Activated naive CD4-positive, alpha-beta T cell treated with anti-CD3 and anti-CD28 coated beads, Interleukin-2, amount 10 ng/mL, durations not matched to agents 5 hours and 36 hours (primary cell): ENCODE measurements around the gene MCCC2. TPM values are rescaled to one million over a fixed set of nuclear protein-coding genes. Genes with fewer than 3 reads are reported as not detected.

Experiments
- total RNA-seq, 2 experiments: library from RNA; stranded (reverse); gene quantifications; one replicate each; pipeline ENCODE4 v1.2.3, GENCODE V29; 2021

The MCCC2 gene
- 10 to 100 TPM; 37.5 to 38.8 TPM for total RNA-seq

DNA sequence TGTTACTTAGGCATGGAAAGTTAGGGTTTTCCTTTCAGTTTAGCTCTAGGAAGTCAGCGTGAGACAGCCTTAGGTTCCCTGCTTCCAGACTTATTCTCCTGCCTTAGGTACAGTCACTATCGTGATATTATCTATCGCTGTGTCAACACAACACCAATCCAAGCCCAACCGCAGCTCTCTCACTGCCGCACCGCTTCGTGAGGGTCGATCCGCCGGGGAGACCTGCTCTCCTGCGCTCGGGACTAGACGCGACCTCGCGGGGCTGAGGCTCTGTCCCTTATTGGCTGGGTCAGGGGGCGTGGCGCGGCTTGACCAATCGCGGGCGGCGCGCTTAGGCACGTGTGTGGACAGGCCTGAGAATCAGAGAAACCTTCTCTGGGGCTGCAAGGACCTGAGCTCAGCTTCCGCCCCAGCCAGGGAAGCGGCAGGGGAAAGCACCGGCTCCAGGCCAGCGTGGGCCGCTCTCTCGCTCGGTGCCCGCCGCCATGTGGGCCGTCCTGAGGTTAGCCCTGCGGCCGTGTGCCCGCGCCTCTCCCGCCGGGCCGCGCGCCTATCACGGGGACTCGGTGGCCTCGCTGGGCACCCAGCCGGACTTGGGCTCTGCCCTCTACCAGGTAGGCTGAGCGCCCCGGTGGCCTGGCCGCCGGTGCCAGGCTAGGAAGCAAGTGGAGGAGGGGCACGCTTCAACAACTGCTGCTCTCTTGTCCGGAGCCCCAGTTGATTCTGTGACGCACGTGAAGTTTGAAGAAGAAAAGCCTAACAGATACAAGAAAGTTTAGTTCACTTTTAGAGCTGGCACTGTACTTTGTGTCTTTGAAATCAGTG is at the start of gene MCCC2:
Gene MCCC2 (plus strand): TSS at position 400 of the 825 bp plus-strand sequence. CDS start 86 bp downstream, at position 486.

Other genes starting within 250 kb of the MCCC2 start
- 10 to 100 TPM; 27.9 to 30.3 TPM for gene BDP1, start 131.7 kb upstream of the MCCC2 start, total RNA-seq
- gene CARTPT, start 131.9 kb downstream of the MCCC2 start, total RNA-seq, result not detected